KOPT-K1 (cell line): ENCODE data around the gene RNF31.
"Not testable (repeated sequence)": the region's sequence is repeated elsewhere in the genome, so short reads cannot be mapped to it uniquely, and the experiment has no call there.

Source experiments
- H3K27ac ChIP-seq: fragments of 200-600 bp; sonication (generic); 2 replicates; pipeline ENCODE4 v1.5.1; 2016; ENCODE audit warnings: antibody characterized with exemption, mild to moderate bottlenecking, low read depth, low read length; ENCODE audit not compliant: poor library complexity, severe bottlenecking
- H3K36me3 ChIP-seq: fragments of 200-600 bp; sonication (generic); 2 replicates; pipeline ENCODE4 v1.5.1; 2017; ENCODE audit warnings: antibody characterized with exemption, mild to moderate bottlenecking, low read length, moderate library complexity; ENCODE audit not compliant: insufficient read depth
- H3K9me3 ChIP-seq: fragments of 200-600 bp; sonication (generic); 2 replicates; pipeline ENCODE4 v1.5.1; 2017; ENCODE audit warnings: antibody characterized with exemption, low read length, mild to moderate bottlenecking; ENCODE audit not compliant: insufficient read depth, poor library complexity, severe bottlenecking

Gene RNF31

GRCh38 chr14:24188251-24189058 lies 41.2 kb downstream of the RNF31 start, which contains the start of gene IPO4:
Gene IPO4, minus strand, starts transcription at chr14:24188816. Its CDS starts 29 bp downstream, at chr14:24188787.
- H3K9me3 ChIP-seq: no peaks in the 10 kb centered on the region
- peaks cover 71% of the 10 kb centered on the region for H3K36me3 ChIP-seq
- peak within 1 kb of the TSS; percentile 66 for H3K27ac ChIP-seq

GRCh38 chr14:24189059-24189375 lies 41.7 kb downstream of the RNF31 start:
- Histone ChIP-seq H3K27ac (peak overlapping the region; percentile 66), H3K9me3 (no peaks in the 10 kb centered on the region), H3K36me3 (peaks cover 68% of the 10 kb centered on the region)

- Histone ChIP-seq H3K36me3 (peaks cover 67% of the 10 kb centered on the region), H3K9me3 (no peaks in the 10 kb centered on the region), H3K27ac (peak overlapping the region; percentile 66)
Observed at GRCh38 chr14:24189460-24189859, 42.2 kb downstream of the RNF31 start.

DNA sequence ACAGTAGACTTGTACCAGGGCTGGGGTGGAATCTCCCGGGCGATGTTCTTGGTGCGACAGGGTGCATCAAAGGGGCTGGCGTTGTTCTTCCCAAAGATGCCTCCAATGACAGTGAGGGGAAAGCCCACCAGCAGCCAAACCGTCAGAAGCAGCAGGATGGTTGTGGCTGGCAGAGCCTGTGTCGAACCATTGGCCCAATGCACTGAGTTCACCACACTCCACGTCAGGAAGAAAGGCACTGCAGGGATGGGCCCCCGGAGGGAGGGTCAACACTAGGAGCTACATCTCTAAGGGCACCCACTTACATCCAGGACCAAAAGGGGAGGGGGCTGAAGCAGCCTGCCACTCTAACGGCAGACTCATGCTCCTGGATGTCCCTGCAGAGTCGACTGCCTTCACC lies 43.1 kb downstream of the RNF31 start:
- H3K27ac ChIP-seq: no peak overlapping the region
- H3K9me3 ChIP-seq: no peaks in the 10 kb centered on the region
- H3K36me3 ChIP-seq: peaks cover 57% of the 10 kb centered on the region

DNA sequence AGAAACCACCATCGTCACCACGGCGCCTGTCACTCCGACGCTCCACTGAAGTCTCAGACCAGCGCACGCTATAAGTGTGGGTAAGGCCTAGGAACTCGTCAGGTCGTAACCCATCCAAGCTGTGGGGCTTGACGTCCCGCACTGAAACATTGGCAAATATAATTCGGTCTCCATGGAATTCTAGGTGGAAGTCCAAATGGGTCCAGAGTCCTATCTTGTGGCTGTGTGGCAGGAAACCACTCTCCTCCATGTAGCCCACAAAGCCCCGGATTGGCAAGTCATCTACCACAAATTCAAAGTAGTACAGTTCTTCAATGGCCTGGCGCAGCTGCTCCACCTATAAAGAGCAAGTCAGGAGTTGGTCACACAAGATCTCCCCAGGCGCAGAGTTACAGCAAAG lies 45.6 kb downstream of the RNF31 start:
- H3K36me3 ChIP-seq: peaks cover 40% of the 10 kb centered on the region
- H3K27ac ChIP-seq: no peak overlapping the region
- no peaks in the 10 kb centered on the region for H3K9me3 ChIP-seq

DNA sequence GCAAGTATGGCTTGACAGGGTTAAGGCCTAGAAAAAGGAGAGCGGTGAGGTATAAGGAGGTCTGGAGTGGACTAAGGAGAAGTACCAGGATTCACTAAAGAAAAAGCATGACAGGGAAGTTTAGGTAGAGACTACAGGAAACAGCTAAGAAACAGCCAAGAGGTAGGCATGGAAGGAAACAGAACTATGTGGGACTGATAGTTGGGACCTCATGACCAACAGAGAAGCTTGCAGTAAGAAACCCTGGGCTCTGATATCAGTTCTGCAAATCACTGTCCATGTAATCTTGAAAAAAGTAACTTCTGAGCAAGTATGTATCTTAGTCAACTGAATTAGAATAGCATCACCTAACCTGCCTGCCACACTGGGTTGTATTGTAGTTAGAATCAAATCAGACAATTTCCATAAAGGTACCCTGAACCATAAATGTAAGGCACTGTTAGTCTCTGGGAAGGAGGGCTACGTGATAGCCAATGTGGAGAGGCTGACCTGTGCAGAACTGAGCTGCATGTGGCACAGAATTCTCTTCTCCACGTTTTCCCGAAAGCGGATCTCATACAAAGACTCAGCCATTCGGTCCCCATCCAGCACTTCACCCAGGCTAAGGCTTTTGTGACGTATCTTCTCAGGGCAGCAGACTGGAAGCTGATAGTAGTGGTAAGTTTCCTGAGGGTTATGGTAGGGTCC lies 47.0 kb downstream of the RNF31 start:
- Histone ChIP-seq H3K36me3 (peaks cover 47% of the 10 kb centered on the region), H3K27ac (peak overlapping the region; percentile 98), H3K9me3 (no peaks in the 10 kb centered on the region)

GRCh38 chr14:24194873-24195185 lies 47.5 kb downstream of the RNF31 start:
- Histone ChIP-seq H3K9me3 (no peaks in the 10 kb centered on the region), H3K27ac (peak overlapping the region; percentile 98), H3K36me3 (peaks cover 47% of the 10 kb centered on the region)

GRCh38 chr14:24195186-24196070 lies 48.1 kb downstream of the RNF31 start, which contains the start of gene TM9SF1:
Gene TM9SF1, minus strand, starts transcription at chr14:24195441. Its CDS starts 422 bp downstream, at chr14:24195019.
- peaks cover 44% of the 10 kb centered on the region for H3K36me3 ChIP-seq
- H3K9me3 ChIP-seq: no peaks in the 10 kb centered on the region
- peak within 1 kb of the TSS; percentile 98 for H3K27ac ChIP-seq

DNA sequence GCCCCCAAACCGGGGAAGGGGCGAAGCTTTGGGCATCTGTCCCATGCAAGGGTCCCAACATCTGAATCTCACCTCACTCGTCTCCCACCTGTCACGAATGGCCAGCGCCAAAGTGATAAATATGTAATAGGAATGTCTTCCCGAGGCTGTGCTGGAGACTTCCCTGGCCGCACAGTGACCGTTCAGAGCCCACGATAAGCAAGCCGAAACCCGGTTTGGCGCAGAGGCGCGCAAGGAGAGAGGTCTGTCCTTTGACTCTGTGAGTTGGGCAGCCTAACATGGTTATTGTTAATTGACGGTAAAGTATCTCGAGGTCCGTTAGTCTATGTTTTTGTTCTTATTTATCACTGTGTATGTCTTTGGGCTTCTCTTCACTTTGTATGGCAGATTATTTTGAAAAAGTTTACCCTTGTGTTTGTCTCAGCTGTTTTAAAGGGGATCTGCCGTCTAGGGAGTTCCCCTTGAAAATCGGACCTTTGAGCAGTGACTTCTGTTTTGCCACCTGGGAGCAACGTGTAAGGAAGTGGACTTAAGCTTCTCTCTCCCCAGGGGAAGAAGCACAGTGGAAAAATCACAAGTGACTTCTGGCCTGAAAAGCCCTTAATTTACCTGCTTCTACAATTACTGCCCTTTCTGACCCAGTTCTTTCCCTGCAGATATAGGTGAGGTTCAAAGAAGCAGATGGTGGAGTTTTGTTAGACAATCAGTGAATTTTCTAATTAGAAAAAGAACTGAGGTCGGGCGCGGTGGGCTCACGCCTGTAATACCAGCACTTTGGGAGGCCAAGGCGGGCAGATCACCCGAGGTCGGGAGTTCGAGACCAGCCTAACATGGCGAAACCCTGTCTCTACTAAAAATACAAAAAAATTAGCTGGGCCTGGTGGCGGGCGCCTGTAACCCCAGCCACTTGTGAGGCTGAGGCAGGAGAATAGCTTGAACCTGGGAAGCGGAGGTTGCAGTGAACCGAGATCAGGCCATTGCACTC lies 49.1 kb downstream of the RNF31 start:
- peaks cover under 1% of the 10 kb centered on the region for H3K9me3 ChIP-seq
- H3K36me3 ChIP-seq: peaks cover 40% of the 10 kb centered on the region
- peak overlapping the region; percentile 98 for H3K27ac ChIP-seq

DNA sequence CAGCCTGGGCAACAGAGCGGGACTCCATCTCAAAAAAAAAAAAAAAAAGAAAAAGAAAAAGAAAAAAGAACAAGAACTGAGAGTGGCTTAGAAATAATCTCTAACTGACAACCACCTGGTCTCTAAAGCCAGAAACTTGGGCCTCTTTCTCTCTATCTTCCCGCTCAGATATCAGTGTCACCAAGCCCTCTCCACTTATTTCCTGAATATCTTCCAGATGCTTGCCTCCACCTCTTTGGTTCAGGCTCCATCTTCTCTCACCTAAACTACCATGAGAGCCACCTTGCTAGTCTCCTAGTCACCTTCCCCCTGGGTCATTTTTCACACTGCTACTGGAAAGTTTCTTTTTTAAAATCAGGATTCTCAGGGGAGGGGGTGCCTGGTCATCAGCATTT lies 49.8 kb downstream of the RNF31 start:
- no peak overlapping the region for H3K27ac ChIP-seq
- H3K36me3 ChIP-seq: peaks cover 40% of the 10 kb centered on the region
- peaks cover 6% of the 10 kb centered on the region for H3K9me3 ChIP-seq

DNA sequence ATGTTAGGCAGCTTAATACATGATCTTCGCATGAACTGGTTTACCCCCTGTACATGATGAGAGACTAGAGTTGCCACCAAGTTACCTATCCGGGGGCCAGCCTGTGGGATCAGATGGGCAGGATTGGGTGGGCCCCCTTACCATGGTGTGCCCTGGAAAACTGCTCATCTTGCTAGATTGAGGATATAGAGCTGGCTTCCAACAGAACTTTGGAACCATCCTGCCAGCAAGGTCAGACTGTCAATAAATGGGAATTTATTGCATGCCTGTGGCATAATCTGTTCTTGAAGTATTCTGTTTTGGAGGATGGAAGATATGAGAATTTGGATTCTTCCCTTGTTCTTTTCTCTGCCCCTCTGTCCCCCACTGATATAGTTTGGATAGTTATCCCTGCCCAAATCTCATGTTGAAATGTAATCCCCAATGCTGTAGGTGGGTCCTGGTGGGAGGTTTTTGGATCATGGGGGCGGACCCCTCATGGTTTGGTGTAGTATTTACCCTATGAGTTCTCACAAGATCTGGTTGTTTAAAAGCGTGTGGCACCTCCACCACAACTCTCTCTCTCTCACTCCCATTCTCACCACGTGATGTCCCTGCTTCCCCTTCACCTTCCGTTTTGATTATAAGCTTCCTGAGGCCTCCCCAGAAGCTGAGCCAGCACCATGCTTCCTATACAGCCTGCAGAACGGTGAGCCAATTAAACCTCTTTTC lies 51.7 kb downstream of the RNF31 start:
- H3K36me3 ChIP-seq: peaks cover 41% of the 10 kb centered on the region
- peaks cover 19% of the 10 kb centered on the region for H3K9me3 ChIP-seq
- no peak overlapping the region for H3K27ac ChIP-seq

- H3K36me3 ChIP-seq: peaks cover 71% of the 10 kb centered on the region
- peaks cover 19% of the 10 kb centered on the region for H3K9me3 ChIP-seq
- H3K27ac ChIP-seq: not testable (repeated sequence)
Observed at GRCh38 chr14:24202538-24202937, 55.2 kb downstream of the RNF31 start.

- Histone ChIP-seq H3K36me3 (peaks cover 79% of the 10 kb centered on the region), H3K9me3 (peaks cover 19% of the 10 kb centered on the region)
- not testable (repeated sequence) for H3K27ac ChIP-seq
Observed at GRCh38 chr14:24203249-24203886, 56.1 kb downstream of the RNF31 start.
